Transverse colon (tissue), 3 donors: ENCODE data around the gene MEGF10.

Experiments
- CTCF ChIP-seq, 5 experiments: fragments of 200-600 bp in 3 of 5; fragments of 450-650 bp in 2 of 5; sonication (generic) in 3 of 5; IDR thresholded peaks; 1 replicate in 2 of 5; 2 replicates in 3 of 5; pipeline ENCODE4 v1.5.1; 2016 to 2017; ENCODE audit warnings: antibody characterized with exemption in 5 of 5, inconsistent platforms in 3 of 5, mild to moderate bottlenecking in 2 of 5, moderate library complexity in 1 of 5
- POLR2A ChIP-seq: fragments of 450-650 bp; IDR thresholded peaks from one replicate; pipeline ENCODE4 v1.6.1; 2016; ENCODE audit warnings: antibody characterized with exemption, mild to moderate bottlenecking, moderate library complexity

DNA sequence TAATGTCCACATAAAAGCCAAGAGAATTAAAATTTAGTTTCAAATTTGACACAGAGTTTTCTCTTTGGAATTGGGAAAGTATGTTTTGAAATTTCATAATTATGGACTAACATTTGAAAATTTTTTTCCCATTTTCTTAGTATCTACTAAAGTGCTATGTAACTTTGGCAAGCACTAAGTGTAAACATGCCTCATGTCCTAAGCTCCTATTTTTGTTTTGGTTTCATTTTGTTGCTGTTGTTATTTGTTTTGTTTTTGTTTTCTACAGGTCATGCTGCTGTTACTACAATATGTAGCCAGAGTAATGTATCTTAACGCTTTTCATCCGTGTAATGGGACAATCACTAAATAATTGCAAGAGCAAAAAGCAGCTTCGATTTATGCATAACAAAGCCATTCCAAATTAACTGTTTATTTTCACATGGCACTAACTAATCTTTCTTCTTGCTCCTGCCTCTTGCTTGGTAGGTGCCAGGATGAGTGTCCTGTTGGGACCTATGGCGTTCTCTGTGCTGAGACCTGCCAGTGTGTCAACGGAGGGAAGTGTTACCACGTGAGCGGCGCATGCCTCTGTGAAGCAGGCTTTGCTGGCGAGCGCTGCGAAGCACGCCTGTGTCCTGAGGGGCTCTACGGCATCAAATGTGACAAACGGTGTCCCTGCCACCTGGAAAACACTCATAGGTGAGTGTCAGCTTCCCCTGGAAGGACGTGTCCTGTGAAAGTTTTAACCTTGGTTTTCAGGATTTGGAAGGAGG, 119.5 kb downstream of the MEGF10 start:
- TF ChIP-seq POLR2A (no peak), CTCF (IDR thresholded peaks at IDR 0.05) (no peak)
